Sciatic nerve (tissue), 2 donors: ENCODE results near the gene LRRC8B. TPM values are rescaled to one million over a fixed set of nuclear protein-coding genes. Genes with fewer than 3 reads are reported as not detected.
A peak's percentile ranks its signal among the peaks of the same experiment; 100 is the strongest.
"Not testable (repeated sequence)": the region's sequence is repeated elsewhere in the genome, so short reads cannot be mapped to it uniquely, and the experiment has no call there.

Source experiments
- ATAC-seq: fragments of 200-7000 bp; cut with Tn5 transposase; one replicate; pipeline ENCODE4 v1.9.1; 2020; ENCODE audit warnings: mild to moderate bottlenecking, moderate library complexity
- DNase-seq: peaks from one replicate; pipeline ENCODE4 v3.0.0-alpha.2; 2020; ENCODE audit warnings: low spot score
- intact Hi-C: fragments of 100-400 bp; cut with DNase I; formaldehyde crosslinking; loops from one replicate; pipeline ENCODE4 v1.14.2; 2022
- total RNA-seq: library from RNA; stranded (reverse); fragmentation: NEBNext Ultra II Directional; extraction: Animal tissue kit (Norgen Biotek cat#: 25700); gene quantifications from one replicate; pipeline ENCODE4 v1.2.1, GENCODE V29; 2021
- donor health status: DM: no; HTN: no; CAD: no.
- donor health status: DM: no; HTN: no; CAD: no.

LRRC8B gene
- total RNA-seq, 1 donor from 2014 or later, result 21.9 TPM

GRCh38 chr1:89615676-89616598, 91.3 kb downstream of the LRRC8B start:
- ATAC-seq, result peak; percentile 44
- DNase-seq, result no peak
- intact Hi-C loops, result no loop called here

GRCh38 chr1:89616844-89617627, 92.4 kb downstream of the LRRC8B start:
- intact Hi-C loops, result no loop called here
- no peak for ATAC-seq
- DNase-seq, result no peak

DNA sequence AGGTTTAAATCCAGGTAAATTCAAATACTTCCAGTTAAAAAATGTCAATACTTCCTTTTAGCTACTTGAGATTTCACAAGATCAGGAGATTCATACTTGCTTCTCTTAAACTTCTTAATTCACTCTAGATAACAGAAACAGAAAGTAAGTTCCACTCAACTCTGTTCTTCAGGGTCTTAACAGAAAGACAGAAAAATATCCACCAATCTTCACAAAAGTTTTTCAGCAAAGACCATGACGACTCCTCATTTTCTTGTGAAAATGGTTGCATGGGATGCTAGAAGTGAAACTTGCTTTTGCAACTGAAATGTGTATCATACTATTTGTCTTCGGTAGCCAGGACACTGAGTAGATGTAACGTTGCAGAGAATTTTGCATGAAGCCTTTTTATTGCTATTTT, 96.0 kb downstream of the LRRC8B start:
- ATAC-seq, result no peak

GRCh38 chr1:89622895-89623294, 98.3 kb downstream of the LRRC8B start:
- ATAC-seq (no peak), DNase-seq (no peak)
- intact Hi-C loops, result no loop called here

More for the DNA sequence above, 96.0 kb downstream of the LRRC8B start:
- no peak for DNase-seq
- intact Hi-C loops, result no loop called here

DNA sequence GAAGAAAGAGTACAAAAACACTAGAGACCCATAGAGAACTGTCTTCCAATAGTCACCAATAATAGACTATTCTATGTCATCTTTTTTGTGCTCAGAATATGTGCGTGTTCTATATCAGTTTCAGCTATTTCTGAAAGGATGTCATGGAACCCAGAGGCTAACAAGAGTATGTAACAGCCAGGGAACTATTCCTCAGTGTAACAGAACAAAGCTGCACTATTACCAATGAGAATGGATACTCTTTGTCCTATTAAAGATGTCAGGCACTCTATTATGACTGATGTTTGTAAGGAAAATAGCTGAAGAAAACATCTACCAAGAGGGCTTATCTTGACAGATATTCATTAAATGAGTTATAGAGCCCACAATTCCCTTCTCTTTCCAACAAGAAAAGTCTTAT, 99.7 kb downstream of the LRRC8B start:
- DNase-seq (no peak), ATAC-seq (no peak)
- intact Hi-C loops, result no loop called here

DNA sequence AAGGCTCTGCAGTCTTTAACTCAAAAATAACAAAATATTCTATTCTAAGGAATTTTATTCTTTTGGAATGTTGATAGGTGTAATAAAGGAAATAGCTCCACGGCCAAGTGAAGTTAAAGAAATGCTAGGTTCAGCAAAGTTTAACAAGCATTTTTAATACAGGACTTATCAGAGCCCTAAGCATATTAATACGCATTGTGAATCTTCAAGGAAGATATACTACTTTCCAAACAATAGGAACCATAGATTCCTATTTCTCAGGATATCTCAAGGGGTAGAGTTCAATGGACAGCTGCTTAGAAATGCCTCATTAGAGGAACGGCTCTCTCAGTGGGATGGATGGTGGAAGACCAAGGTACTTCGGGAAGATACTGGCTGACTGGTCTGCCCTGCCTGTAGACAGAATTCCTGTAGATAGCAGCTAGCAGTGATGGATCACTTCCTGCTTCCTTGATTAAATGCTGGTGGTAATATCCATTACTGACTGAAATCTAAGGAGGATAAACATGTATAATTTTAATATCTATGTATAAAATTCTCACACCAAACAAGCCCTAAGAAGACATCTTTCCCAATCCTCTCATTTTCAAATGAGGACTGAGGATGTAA, 100.2 kb downstream of the LRRC8B start:
- intact Hi-C loops, result no loop called here
- ATAC-seq (no peak), DNase-seq (no peak)

- intact Hi-C loops, result no loop called here
- DNase-seq, result no peak
- ATAC-seq, result no peak
These were observed 103.0 kb downstream of the LRRC8B start for GRCh38 chr1:89627596-89627962.

- intact Hi-C loops, result no loop called here
- no peak for DNase-seq
- no peak for ATAC-seq
These were observed 104.5 kb downstream of the LRRC8B start for GRCh38 chr1:89629146-89629545.

GRCh38 chr1:89629600-89629999, 105.0 kb downstream of the LRRC8B start:
- DNase-seq, ATAC-seq, intact Hi-C loops: not testable (repeated sequence)

GRCh38 chr1:89630048-89630447, 105.4 kb downstream of the LRRC8B start:
- ATAC-seq (no peak), DNase-seq (no peak)
- intact Hi-C loops, result loop anchor here (5.0 to 10.0 kb wide), 3 partner anchors 105 to 145 kb away; partner anchors contain the start of gene LRRC8B

GRCh38 chr1:89631816-89632656, 107.4 kb downstream of the LRRC8B start:
- no peak for DNase-seq
- intact Hi-C loops, result loop anchor here (5.0 to 10.0 kb wide), 3 partner anchors 107 to 147 kb away; partner anchors contain the start of gene LRRC8B
- ATAC-seq, result peak; percentile 56

GRCh38 chr1:89632657-89633247, 108.1 kb downstream of the LRRC8B start, which contains the start of gene LRRC8C:
TSS of gene LRRC8C (plus strand) at chr1:89633120. CDS start at chr1:89686474, 53,354 bp downstream.
- intact Hi-C loops, result loop anchor here (5.0 to 10.0 kb wide), 3 partner anchors 108 to 148 kb away; partner anchors contain the start of gene LRRC8B
- peak; percentile 89 for DNase-seq
- peak; percentile 91 for ATAC-seq

DNA sequence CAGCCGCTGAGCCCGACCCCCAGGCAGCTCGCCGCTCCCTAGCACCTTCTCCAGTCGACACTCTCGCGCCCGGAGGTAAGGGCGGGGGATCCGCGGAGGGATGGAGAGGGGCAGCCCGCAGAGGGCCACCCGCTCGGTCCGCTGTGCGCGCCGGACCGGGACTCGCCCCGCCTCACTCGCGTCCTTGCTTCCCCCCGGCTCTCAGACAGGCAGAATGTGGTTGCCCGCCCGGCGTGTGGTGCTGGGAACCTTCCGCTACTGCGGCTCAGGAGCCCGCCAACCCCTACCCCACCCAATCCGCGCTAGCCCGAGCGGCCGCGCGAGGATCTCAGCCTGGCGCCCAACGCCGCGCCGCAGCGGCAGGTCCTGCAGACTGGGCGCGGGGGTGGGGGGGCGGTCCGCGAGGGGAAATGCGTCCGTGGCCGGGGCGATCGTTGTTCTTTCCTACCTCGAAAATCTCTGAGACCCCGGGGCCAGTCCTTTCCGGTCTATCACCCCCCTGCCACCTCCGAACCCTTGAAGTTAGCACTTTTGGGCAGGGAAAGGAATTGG, 108.7 kb downstream of the LRRC8B start:
- ATAC-seq (peak; percentile 58), DNase-seq (peak; percentile 76)
- intact Hi-C loops, result loop anchor here (5.0 to 10.0 kb wide), 3 partner anchors 109 to 149 kb away; partner anchors contain the start of gene LRRC8B

- intact Hi-C loops, result loop anchor here (5.0 to 10.0 kb wide), 3 partner anchors 109 to 149 kb away; partner anchors contain the start of gene LRRC8B
- no peak for DNase-seq
- peak; percentile 27 for ATAC-seq
These were observed 109.4 kb downstream of the LRRC8B start for GRCh38 chr1:89633800-89634625.

DNA sequence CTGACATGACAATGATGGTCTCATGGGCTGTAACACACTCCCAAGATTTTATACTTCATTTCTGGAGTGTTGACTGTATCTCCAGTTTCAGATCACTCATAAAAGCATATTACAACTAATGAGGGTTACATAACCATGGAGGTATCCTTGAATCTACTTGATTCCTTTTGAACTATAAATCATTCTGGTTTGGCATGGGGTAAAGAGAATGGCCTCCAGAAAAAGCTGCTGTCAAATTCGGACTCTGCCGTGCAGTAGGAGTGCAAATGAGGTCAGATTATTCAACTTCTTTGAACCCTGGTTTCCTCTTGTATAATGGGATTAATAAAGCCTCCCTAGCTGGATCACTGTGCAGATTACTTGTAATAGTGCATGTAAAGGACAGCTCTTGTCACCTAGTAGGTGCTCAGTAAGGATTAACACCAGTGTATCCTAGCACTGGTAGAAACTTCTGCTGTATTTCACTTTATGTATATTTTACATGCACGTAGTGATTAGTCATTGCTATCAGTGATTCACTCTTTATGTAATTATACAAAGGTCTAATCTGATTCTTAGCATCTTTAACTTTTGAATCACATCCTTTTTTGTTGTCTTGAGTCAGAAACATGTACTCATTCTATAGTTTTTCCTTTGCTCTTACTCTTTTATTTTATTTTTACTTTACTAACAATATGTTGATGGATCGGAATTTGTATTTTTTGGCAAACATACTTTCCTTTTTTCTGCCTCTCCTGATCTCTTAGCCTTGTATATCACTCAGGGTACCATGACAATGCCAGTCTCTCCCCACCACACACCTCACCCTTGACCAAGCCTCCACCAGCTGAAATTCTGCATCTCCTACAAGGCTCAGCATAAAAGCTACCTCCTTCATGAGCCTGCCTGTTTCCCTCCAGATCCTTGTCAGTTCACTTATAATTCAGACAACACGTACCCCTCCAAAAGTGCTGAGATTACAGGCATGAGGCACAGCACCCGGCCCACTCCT, 111.5 kb downstream of the LRRC8B start:
- no peak for DNase-seq
- no peak for ATAC-seq
- intact Hi-C loops, result loop anchor here (10.0 kb wide), 2 partner anchors 111 to 151 kb away; partner anchors contain the start of gene LRRC8B
